GM18520 (cell line): Measurements from ENCODE around the gene ARL8A.
"Not testable (repeated sequence)": the region's sequence is repeated elsewhere in the genome, so short reads cannot be mapped to it uniquely, and the experiment has no call there.

ENCODE experiments used
- ATAC-seq: cut with Tn5 transposase; IDR thresholded peaks from one replicate; pipeline ENCODE4 v1.9.1; 2021; ENCODE audit not compliant: unreplicated experiment

The ARL8A gene

GRCh38 chr1:202159534-202160371 lies 15.2 kb upstream of the ARL8A start:
- ATAC-seq, result no peak

- no peak for ATAC-seq
These were observed 14.4 kb upstream of the ARL8A start for GRCh38 chr1:202158810-202159533.

GRCh38 chr1:202157945-202158344 lies 13.4 kb upstream of the ARL8A start:
- ATAC-seq, result no peak

DNA sequence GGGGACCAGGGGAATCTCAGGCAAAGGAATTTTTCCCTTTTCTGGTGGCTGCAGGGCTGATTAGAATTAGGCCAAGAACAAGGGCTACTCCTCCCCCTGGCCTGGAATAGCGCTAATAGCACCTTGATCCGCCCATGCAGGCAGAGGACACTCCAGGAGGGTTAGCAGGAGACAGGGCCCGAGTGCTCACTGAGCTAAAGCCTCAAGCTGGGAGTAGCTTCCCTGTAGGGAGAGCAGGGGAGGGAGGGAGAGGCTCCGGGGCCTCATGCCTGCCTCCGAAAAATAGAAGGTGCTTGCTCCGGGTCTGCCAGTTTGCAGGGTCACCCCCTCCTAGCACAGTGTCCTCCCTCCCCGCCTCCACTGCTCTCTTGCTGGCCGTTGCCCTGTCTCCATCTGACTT lies 12.1 kb upstream of the ARL8A start:
- ATAC-seq, result no peak

GRCh38 chr1:202155478-202156021 lies 11.0 kb upstream of the ARL8A start:
- ATAC-seq, result no peak

GRCh38 chr1:202154766-202155477 lies 10.4 kb upstream of the ARL8A start:
- no peak for ATAC-seq

- ATAC-seq, result no peak
These were observed 9.7 kb upstream of the ARL8A start for GRCh38 chr1:202154148-202154765.

DNA sequence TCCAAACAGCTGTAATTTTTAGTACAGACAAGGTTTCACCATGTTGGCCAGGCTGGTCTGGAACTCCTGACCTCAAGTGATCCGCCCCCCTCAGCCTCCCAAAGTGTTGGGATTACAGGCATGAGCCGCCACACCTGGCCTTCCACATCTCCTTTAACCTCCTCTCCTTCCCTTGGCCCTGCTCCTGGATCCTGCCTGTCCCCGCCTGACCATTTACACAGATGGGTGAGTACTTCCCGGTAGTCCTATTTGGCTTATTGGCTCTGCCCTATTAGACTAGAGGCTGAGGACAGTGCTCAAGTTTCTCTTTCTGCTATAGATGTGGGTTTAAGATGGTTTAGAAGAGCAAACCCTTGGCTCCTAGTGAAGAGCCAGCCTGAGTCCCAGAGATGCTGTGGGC lies 8.7 kb upstream of the ARL8A start:
- no peak for ATAC-seq

DNA sequence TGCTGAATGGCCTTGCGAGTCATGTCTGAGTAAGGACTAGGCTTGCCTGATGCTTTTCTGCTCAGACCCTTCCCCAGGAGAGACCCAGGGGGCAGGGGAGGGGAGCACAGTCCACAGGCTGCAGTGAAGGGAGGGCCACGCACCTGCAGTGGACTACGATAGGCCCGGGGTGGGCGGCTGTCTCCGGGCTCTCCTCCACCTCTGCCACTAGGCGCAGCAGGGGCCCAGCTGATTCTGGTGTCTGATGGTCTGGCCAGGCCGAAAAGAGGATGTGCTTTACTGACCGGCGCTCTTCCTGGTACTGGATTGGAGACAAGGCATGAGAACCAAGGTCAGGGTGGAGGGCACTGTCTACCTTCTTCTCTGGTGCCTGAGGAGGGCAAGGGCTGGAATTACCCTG lies 7.9 kb upstream of the ARL8A start:
- no peak for ATAC-seq

DNA sequence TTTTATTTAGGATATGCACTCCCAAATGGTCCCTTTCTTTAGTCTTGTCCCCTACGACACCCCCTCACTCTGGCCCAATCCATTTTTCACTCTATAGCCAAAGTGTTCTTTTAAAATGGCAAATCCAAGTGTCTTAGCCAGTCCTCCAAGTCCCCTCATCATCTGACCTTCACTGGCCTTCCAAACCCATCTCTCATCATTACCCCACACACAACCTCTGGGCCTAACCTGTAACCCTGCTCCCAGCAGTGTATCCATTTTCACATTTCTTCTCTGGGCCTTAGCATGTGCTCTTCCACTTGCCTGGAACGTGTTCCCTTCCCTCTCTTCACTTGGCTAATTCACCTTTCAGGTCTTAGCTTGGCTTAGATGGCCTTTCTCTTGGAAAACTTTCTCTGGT lies 6.5 kb upstream of the ARL8A start:
- ATAC-seq, result no peak

- ATAC-seq, result no peak
These were observed 6.1 kb upstream of the ARL8A start for GRCh38 chr1:202150602-202151001.

DNA sequence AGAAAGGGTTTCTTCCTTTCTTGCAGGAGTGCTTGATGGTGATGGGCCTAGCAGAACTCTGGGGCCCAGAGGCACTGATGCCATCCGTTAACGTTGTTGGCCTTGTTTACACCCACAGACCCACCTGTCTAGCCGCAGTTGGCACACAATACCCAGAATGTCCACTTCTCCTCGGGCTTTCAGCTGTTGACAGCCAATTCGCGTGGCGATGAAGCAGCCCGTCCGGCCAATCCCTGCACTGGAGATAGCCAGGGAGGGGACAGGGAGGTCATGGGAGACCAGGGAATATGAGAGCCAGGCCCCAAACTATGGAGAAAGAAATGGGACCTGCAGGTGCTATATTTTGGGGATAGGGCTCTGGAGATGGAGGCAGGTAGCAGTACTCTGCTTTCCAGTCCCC lies 5.7 kb upstream of the ARL8A start:
- ATAC-seq, result no peak

DNA sequence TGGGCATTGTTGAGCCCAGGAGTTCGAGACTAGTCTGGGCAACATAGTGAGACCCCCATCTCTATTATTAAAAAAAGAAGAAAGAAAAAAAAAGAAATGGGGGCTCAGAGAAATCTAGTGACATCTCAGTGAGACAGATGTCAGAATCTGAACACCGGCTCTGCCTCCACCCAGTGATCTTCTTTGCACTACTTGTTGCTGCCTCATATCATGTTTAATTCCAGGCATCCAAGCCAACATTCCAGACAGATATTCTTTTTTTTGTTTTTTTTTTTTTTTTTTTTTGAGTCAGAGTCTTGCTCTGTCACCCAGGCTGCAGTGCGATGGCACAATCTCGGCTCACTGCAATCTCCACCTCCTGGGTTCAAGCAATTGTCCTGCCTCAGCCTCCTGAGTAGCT lies 5.0 kb upstream of the ARL8A start:
- ATAC-seq, result no peak

DNA sequence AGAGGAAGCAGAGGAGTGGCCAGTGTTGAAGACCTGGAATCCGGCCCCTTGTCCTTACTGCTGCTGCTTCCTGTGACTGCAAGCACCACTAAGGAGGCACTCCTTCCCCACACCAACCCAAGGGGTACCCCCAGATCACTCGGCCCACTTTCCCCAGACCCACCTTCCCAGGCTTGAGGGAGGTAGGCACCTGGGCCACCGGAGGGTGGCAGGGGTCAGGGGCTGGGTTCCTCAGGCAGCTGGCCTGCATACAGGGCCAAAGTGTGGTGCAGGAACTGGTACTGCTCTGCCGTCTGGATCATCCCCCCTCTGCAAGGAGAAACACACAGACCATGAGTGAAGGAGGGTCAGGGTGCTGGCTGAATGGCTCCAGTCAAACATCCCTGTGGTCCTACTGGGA lies 3.9 kb upstream of the ARL8A start:
- no peak for ATAC-seq

DNA sequence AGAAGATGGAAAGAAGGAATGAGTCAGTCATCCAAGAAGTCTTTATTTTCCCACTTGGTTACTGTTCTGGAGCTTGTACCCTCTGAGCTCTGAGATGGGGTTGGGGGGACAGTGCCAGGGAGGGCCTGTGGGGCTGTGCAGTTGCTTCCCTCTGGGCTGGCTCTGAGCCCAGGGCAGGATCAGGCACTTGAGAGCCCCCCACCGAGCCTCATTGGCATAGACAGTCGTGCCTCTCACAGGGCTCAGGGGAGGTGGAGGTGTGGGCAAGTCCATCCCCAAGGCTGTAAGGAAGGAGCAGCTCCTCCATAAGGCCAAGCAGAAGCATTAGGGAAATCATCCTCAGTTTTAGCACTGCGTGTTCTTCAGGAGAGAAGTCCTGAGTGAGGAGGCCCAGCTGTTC lies 2.5 kb upstream of the ARL8A start:
- no peak for ATAC-seq

GRCh38 chr1:202146279-202146678 lies 1.7 kb upstream of the ARL8A start:
- ATAC-seq, result no peak

DNA sequence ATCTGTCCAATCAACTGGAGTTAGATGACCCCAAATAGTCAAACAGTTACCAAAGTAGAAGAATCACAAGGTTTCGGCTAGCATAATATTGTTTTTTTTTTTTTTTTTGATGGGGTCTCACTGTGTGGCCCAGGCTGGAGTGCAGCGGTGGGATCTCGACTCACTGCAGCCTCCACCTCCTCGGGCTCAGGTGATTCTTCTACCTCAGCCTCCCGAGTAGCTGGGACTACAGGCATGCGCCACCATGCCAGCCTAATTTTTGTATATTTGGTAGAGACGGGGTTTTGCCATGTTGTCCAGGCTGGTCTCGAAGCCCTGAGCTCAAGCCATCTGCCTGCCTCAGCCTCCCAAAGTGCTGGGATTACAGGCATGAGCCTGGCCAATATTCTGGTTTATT lies 1.2 kb upstream of the ARL8A start:
- not testable (repeated sequence) for ATAC-seq

DNA sequence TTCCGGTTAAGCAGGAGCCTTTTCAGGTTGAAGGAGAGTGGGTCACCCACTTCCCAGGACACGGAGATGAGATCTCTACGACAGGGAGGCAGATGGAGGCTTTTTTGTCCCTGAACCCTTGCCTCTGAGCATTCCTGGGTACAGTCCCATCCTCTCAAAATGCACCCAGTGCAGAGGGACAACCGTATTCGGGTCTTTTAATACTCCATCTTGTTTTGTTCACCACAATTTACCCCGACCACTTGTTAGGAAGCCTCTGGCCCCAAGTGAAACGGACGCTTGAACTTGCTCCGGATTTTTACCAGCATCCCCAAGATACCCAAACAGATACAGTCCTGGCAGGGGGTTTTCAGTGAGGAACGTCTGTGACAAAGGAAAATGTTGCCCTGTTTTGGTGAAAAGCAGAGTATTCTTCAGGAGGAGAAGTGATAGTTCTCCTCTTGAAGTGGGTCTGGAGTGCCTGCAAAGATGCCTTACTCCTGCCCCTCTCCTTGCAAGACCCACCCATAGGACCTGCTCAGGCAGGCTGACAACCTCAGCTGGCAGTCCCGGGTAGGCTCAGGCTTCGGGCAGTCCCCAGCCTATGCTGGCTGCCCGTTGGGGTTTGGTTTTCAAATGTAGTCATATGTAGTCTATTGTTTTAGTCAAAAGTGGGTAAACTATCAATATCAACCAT lies 669 bp upstream of the ARL8A start:
- ATAC-seq, result no peak

DNA sequence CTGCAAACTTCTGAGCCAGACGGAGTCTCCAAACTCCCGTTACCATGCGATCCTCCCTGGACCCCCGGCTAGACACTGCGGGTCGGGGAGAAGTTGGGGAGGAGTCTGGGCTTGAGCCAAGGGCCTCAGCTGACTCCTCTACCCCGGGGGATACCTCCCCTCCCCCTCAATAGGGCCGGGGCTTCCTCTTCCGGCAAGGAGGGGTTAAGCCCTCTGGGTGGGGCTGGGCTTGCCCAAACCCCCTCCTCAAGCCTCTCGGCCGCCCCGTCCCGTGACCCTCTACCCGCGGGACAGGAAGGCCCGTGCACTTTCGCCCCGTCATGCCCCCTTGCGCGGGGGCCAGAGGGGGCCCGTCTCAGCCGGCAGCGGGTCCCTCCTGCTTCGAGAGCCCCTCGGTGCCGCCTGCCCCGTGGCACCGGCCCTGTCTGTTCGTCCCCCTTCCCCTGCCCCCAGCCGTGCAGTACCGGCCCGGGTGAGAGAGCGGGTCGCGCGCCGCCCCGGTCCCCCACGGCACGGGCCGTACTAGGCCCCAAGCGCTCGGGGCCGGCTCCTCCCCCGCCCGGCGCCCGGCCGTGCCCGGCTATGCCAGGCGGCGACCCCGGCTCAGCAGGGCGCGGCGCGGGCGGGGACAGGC lies 652 bp downstream of the ARL8A start:
- no peak for ATAC-seq
